Adipocyte (in vitro differentiated cells): ENCODE results near the gene PIK3R5.

Experiments
- DNase-seq: peaks from one replicate; pipeline ENCODE4 v3.0.0-alpha.2; 2015; ENCODE audit warnings: low read depth
- H3K27me3 ChIP-seq: replicated peaks from 2 replicates; pipeline ENCODE4 v1.7.0; 2013; ENCODE audit warnings: mild to moderate bottlenecking, low read length, moderate library complexity; ENCODE audit not compliant: control insufficient read depth, insufficient read depth
- H3K36me3 ChIP-seq: 2 replicates; pipeline ENCODE4 v1.7.0; 2013; ENCODE audit warnings: low read length, mild to moderate bottlenecking, moderate library complexity; ENCODE audit not compliant: control insufficient read depth, insufficient read depth, severe bottlenecking
- H3K4me1 ChIP-seq: 2 replicates; pipeline ENCODE4 v1.7.0; 2013; ENCODE audit warnings: mild to moderate bottlenecking, low read length, moderate library complexity; ENCODE audit not compliant: control insufficient read depth, insufficient read depth
- H3K4me3 ChIP-seq: 2 replicates; pipeline ENCODE4 v1.7.0; 2013; ENCODE audit warnings: mild to moderate bottlenecking, low read length, moderate library complexity
- H3K9ac ChIP-seq: 2 replicates; pipeline ENCODE4 v1.7.0; 2013; ENCODE audit warnings: mild to moderate bottlenecking, low read length, moderate library complexity
- H3K9me3 ChIP-seq: 2 replicates; pipeline ENCODE4 v1.7.0; 2013; ENCODE audit warnings: mild to moderate bottlenecking, low read length, moderate library complexity; ENCODE audit not compliant: control insufficient read depth

PIK3R5 gene

DNA sequence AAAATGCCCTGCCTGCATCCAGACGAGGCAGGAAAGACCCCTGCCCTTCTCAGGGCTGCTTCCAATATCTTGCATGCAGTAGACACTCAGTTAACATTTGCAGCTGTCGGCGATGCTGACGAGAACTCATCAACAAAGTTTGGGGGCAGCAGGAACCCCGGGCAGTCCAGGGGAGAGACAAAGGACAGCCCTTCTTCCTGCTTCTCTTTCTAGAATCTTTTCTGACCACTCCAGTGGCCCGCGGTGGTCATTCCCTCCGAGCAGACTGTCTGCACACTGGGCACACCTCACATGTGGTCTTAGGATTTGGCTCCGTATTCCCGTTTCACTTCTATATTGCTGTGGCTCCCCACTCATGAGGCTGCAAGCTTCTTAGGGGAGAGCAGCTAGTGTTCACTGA is 135.4 kb downstream of the PIK3R5 start:
- no peak overlapping the region for H3K9ac ChIP-seq
- no peak overlapping the region for H3K4me3 ChIP-seq
- DNase-seq = no peak
- no peaks in the 10 kb centered on the region for H3K9me3 ChIP-seq
- no peaks in the 10 kb centered on the region for H3K4me1 ChIP-seq
- H3K27me3 ChIP-seq = peaks cover 27% of the 10 kb centered on the region
- no peaks in the 10 kb centered on the region for H3K36me3 ChIP-seq

DNA sequence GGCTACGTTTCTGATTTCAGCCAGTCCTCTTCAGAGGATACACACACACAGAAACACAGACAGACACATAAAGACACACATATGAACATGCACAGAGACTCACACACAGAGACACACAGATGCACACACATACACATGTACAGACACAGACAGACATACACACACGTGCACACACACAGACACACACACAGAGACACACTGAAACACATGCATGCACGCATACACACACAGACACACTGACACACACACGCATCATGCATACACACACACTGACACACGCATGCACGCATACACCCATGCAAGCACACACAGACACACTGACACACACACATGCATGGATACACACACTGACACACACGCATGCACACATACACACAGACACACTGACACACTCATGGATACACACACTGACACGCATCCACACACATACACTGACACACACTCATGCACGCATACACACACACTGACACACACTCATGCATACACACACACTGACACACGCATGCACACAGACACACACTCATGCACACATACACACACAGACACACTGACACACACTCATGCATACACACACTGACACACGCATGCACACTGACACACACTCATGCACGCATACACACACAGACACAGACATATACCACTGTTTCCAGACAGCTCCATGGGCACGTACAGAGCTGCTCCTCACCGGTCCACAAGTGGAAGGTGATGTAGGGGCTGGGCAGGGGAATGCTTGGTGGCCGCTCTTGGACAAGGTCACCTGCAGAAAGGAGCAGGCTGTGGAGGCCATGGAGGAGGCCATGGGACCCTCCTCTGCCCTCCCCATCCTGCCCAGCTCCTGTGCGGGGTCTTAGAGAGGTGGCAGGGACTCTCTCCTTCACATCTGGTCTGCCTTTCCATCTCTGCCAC is 136.2 kb downstream of the PIK3R5 start:
- Histone ChIP-seq H3K9me3 (peaks cover 5% of the 10 kb centered on the region), H3K36me3 (no peaks in the 10 kb centered on the region), H3K4me1 (no peaks in the 10 kb centered on the region), H3K4me3 (no peak overlapping the region), H3K27me3 (peaks cover 27% of the 10 kb centered on the region), H3K9ac (no peak overlapping the region)
- no peak for DNase-seq
